H9 (cell line): ENCODE results near the gene CCDC88C. TPM values are rescaled to one million over a fixed set of nuclear protein-coding genes. Genes with fewer than 3 reads are reported as not detected.

Experiments
- DNase-seq: peaks from one replicate; pipeline ENCODE4 v3.0.0-alpha.2; 2017
- H2AFZ ChIP-seq: one replicate; pipeline ENCODE4 v1.6.1; 2013; ENCODE audit warnings: mild to moderate bottlenecking, low read length, control low read depth, moderate library complexity
- H2AK5ac ChIP-seq: 2 replicates; pipeline ENCODE4 v1.6.1; 2013; ENCODE audit warnings: low read length, control low read depth, mixed read lengths; ENCODE audit not compliant: insufficient read length
- H2BK120ac ChIP-seq: one replicate; pipeline ENCODE4 v1.6.1; 2013; ENCODE audit warnings: low read depth, mild to moderate bottlenecking, low read length, control low read depth, inconsistent platforms; ENCODE audit not compliant: poor library complexity, severe bottlenecking
- H2BK12ac ChIP-seq: 2 replicates; pipeline ENCODE4 v1.6.1; 2013; ENCODE audit warnings: low read length, control low read depth, mixed read lengths, low read depth; ENCODE audit not compliant: insufficient read length
- H2BK15ac ChIP-seq: 2 replicates; pipeline ENCODE4 v1.6.1; 2013; ENCODE audit warnings: low read depth, low read length, control low read depth
- H2BK20ac ChIP-seq: one replicate; pipeline ENCODE4 v1.6.1; 2013; ENCODE audit warnings: low read depth, mild to moderate bottlenecking, low read length, control low read depth, inconsistent platforms; ENCODE audit not compliant: poor library complexity, severe bottlenecking
- H2BK5ac ChIP-seq: 2 replicates; pipeline ENCODE4 v1.6.1; 2013; ENCODE audit warnings: low read length, control low read depth, mixed read lengths; ENCODE audit not compliant: insufficient read length
- H3K14ac ChIP-seq: 2 replicates; pipeline ENCODE4 v1.6.1; 2013; ENCODE audit warnings: low read length, control low read depth; ENCODE audit not compliant: insufficient read depth
- H3K18ac ChIP-seq: 2 replicates; pipeline ENCODE4 v1.6.1; 2013; ENCODE audit warnings: low read depth, mild to moderate bottlenecking, mixed read lengths, low read length, control low read depth; ENCODE audit not compliant: insufficient read length
- H3K23ac ChIP-seq: 2 replicates; pipeline ENCODE4 v1.6.1; 2013; ENCODE audit warnings: low read length, control low read depth, mixed read lengths, low read depth; ENCODE audit not compliant: insufficient read length
- H3K23me2 ChIP-seq: 2 replicates; pipeline ENCODE4 v1.6.1; 2013; ENCODE audit warnings: low read depth, mild to moderate bottlenecking, mixed read lengths, low read length, control low read depth; ENCODE audit not compliant: insufficient read length, poor library complexity, severe bottlenecking
- H3K27ac ChIP-seq: 2 replicates; pipeline ENCODE4 v1.5.1; 2013; ENCODE audit warnings: low read length, control low read depth, mixed read lengths, low read depth; ENCODE audit not compliant: insufficient read length
- H3K27me3 ChIP-seq: 2 replicates; pipeline ENCODE4 v1.6.1; 2013; ENCODE audit warnings: low read length, control low read depth, inconsistent platforms; ENCODE audit not compliant: insufficient read depth
- H3K4ac ChIP-seq: 2 replicates; pipeline ENCODE4 v1.6.1; 2013; ENCODE audit warnings: low read depth, mild to moderate bottlenecking, control low read depth, inconsistent platforms, low read length, moderate library complexity
- H3K4me1 ChIP-seq: 2 replicates; pipeline ENCODE4 v1.6.1; 2013; ENCODE audit warnings: low read length, control low read depth, inconsistent platforms; ENCODE audit not compliant: insufficient read depth
- H3K4me2 ChIP-seq: 2 replicates; pipeline ENCODE4 v1.6.1; 2013; ENCODE audit warnings: low read length, control low read depth, mixed read lengths; ENCODE audit not compliant: insufficient read length, insufficient read depth
- H3K56ac ChIP-seq: 2 replicates; pipeline ENCODE4 v1.6.1; 2013; ENCODE audit warnings: low read depth, mild to moderate bottlenecking, mixed read lengths, low read length, control low read depth; ENCODE audit not compliant: insufficient read length
- H3K79me1 ChIP-seq: 2 replicates; pipeline ENCODE4 v1.6.1; 2013; ENCODE audit warnings: low read depth, mild to moderate bottlenecking, moderate library complexity, low read length, control low read depth, inconsistent platforms; ENCODE audit not compliant: insufficient read depth, poor library complexity, severe bottlenecking
- H3K79me2 ChIP-seq: 2 replicates; pipeline ENCODE4 v1.6.1; 2013; ENCODE audit warnings: low read length, control low read depth, inconsistent platforms; ENCODE audit not compliant: insufficient read depth
- H3K9ac ChIP-seq: 2 replicates; pipeline ENCODE4 v1.6.1; 2013; ENCODE audit warnings: low read length, control low read depth, mixed read lengths; ENCODE audit not compliant: insufficient read length; ENCODE audit errors: extremely low read depth
- H3K9me3 ChIP-seq: one replicate; pipeline ENCODE4 v1.6.1; 2013; ENCODE audit warnings: low read depth, low read length, inconsistent platforms; ENCODE audit not compliant: control insufficient read depth
- H3T11ph ChIP-seq: one replicate; pipeline ENCODE4 v1.6.1; 2013; ENCODE audit warnings: mild to moderate bottlenecking, low read length, control low read depth, inconsistent platforms
- H4K20me1 ChIP-seq: one replicate; pipeline ENCODE4 v1.6.1; 2013; ENCODE audit not compliant: control insufficient read depth, insufficient read length, insufficient read depth
- H4K5ac ChIP-seq: 2 replicates; pipeline ENCODE4 v1.6.1; 2013; ENCODE audit warnings: low read depth, mild to moderate bottlenecking, mixed read lengths, low read length, control low read depth; ENCODE audit not compliant: insufficient read length
- H4K8ac ChIP-seq: replicated peaks from 2 replicates; pipeline ENCODE4 v1.6.1; 2013; ENCODE audit warnings: low read length, control low read depth, mixed read lengths, low read depth; ENCODE audit not compliant: insufficient read length
- H4K91ac ChIP-seq: 2 replicates; pipeline ENCODE4 v1.6.1; 2013; ENCODE audit warnings: low read depth, mild to moderate bottlenecking, moderate library complexity, mixed read lengths, low read length, control low read depth; ENCODE audit not compliant: insufficient read length
- H3K27ac Mint-ChIP-seq, 3 experiments: 2 replicates in 2 of 3; 3 replicates in 1 of 3; pipeline ENCODE4 v1.8.0; 2020 to 2021; ENCODE audit warnings: mixed read lengths in 3 of 3, mild to moderate bottlenecking in 1 of 3, moderate library complexity in 1 of 3
- H3K27me3 Mint-ChIP-seq: 2 replicates; pipeline ENCODE4 v1.8.0; 2021; ENCODE audit warnings: low read depth, mild to moderate bottlenecking, moderate library complexity, mixed read lengths
- H3K36me3 Mint-ChIP-seq, 3 experiments: 2 replicates in 2 of 3; 3 replicates in 1 of 3; pipeline ENCODE4 v1.8.0; 2020 to 2021; ENCODE audit warnings: low read depth in 3 of 3, mixed read lengths in 3 of 3; ENCODE audit not compliant: insufficient read depth in 1 of 3
- H3K4me1 Mint-ChIP-seq, 2 experiments: 2 replicates each; pipeline ENCODE4 v1.8.0; 2020; ENCODE audit warnings: mixed read lengths in 2 of 2
- H3K4me3 Mint-ChIP-seq, 2 experiments: 2 replicates in 1 of 2; 3 replicates in 1 of 2; pipeline ENCODE4 v1.8.0; 2020 to 2021; ENCODE audit warnings: mild to moderate bottlenecking in 2 of 2, mixed read lengths in 2 of 2, moderate library complexity in 1 of 2
- H3K9me3 Mint-ChIP-seq, 2 experiments: 2 replicates in 1 of 2; 3 replicates in 1 of 2; pipeline ENCODE4 v1.8.0; 2020; ENCODE audit warnings: mild to moderate bottlenecking in 2 of 2, mixed read lengths in 2 of 2, moderate library complexity in 1 of 2
- CTCF ChIP-seq: fragments of 200-600 bp; sonication (generic); conservative IDR thresholded peaks from 3 replicates; pipeline ENCODE4 v1.8.0; 2021; ENCODE audit warnings: antibody characterized with exemption, mild to moderate bottlenecking
- WGBS: extraction: QIAGEN DNeasy Blood & Tissue Kit; methylation state at CpG from one replicate; pipeline ENCODE4 v1.1.7; 2013; ENCODE audit warnings: missing lambda C conversion rate, low lambda C conversion rate, mixed read lengths; ENCODE audit not compliant: insufficient read length; ENCODE audit errors: extremely low coverage; 5-methylcytosine and 5-hydroxymethylcytosine counted together
- total RNA-seq: library from RNA; stranded (reverse); gene quantifications from 2 replicates; pipeline ENCODE4 v1.2.1, GENCODE V29; 2021

Gene CCDC88C
- total RNA-seq, 1 experiment from 2014 or later = 52.4 TPM

- peak; percentile 57 for DNase-seq
- Mint-ChIP-seq H3K36me3 (peaks cover 2 to 16% (median 3%) of the 10 kb centered on the region in 3 experiments; a peak in 5 of 7 replicates), H3K27me3 (peaks cover 3% of the 10 kb centered on the region), H3K4me3 (peak overlapping the region; percentile 57 to 68; a peak in 4 of 5 replicates), H3K27ac (no peak overlapping the region), H3K4me1 (peaks cover 36 to 43% of the 10 kb centered on the region in 2 experiments), H3K9me3 (no peaks in the 10 kb centered on the region)
- no peaks in the 10 kb centered on the region for H3K79me1 ChIP-seq
- no peak overlapping the region for H2BK15ac ChIP-seq
- H3K4me1 ChIP-seq = peaks cover 10% of the 10 kb centered on the region; the same call in 1 of the 2 replicates
- no peak for TF ChIP-seq CTCF
- H4K20me1 ChIP-seq = no peaks in the 10 kb centered on the region
- no peak overlapping the region for H3K27ac ChIP-seq
- H3K14ac ChIP-seq = peak overlapping the region; percentile 72; the same call in 1 of the 2 replicates
- WGBS = no CpG with 5 or more reads among the region's 53 CpGs
- H2BK12ac ChIP-seq = no peak overlapping the region
- H4K91ac ChIP-seq = no peak overlapping the region
- H3K9me3 ChIP-seq = no peaks in the 10 kb centered on the region
- no peak overlapping the region for H2AFZ ChIP-seq
- no peak overlapping the region for H2AK5ac ChIP-seq
- no peak overlapping the region for H3K9ac ChIP-seq
- H2BK5ac ChIP-seq = no peak overlapping the region
- H4K5ac ChIP-seq = no peak overlapping the region
- H2BK20ac ChIP-seq = no peak overlapping the region
- no peak overlapping the region for H3K4ac ChIP-seq
- no peak overlapping the region for H3T11ph ChIP-seq
- H3K23ac ChIP-seq = no peak overlapping the region
- H3K23me2 ChIP-seq = peaks cover 9% of the 10 kb centered on the region
- no peaks in the 10 kb centered on the region for H3K27me3 ChIP-seq
- H2BK120ac ChIP-seq = no peak overlapping the region
- H3K4me2 ChIP-seq = peak overlapping the region; percentile 17
- H4K8ac ChIP-seq = no peak overlapping the region
- no peak overlapping the region for H3K56ac ChIP-seq
- H3K79me2 ChIP-seq = peaks cover 1% of the 10 kb centered on the region; the same call in 1 of the 2 replicates
- no peak overlapping the region for H3K18ac ChIP-seq
Measured at GRCh38 chr14:91417983-91418386, 365 bp upstream of the CCDC88C start.
